Measurements from ENCODE around the gene ZBTB37. TPM values are rescaled to one million over a fixed set of nuclear protein-coding genes. Genes with fewer than 3 reads are reported as not detected.

The ZBTB37 gene
- total and polyA plus RNA-seq, 9 of the 15 experiments (the other 6 are each of a cell fraction or from before 2014, with no cell fraction given) = 1.3 to 13.9 (median 5.4) TPM

DNA sequence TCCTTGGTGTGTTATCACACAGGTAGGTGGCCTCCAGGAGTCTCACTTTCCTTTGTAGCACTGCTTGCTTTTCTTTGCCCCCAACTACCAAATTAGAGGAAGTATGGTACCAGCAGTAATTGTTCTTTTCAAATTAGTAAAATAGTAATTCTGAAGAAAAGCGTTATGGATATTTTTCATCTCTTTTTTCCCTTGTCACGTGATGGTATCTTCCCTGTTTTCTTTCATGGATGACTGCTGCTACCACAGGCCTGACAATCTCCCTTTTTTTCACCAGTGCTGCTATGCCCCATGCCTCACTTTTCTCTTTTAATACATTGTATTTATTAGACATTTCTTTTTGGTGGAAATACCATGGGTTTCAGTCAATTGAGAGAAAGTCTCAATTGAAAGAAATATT, 3.3 kb downstream of the ZBTB37 start (continued):
- TF ChIP-seq, protein P1, sequence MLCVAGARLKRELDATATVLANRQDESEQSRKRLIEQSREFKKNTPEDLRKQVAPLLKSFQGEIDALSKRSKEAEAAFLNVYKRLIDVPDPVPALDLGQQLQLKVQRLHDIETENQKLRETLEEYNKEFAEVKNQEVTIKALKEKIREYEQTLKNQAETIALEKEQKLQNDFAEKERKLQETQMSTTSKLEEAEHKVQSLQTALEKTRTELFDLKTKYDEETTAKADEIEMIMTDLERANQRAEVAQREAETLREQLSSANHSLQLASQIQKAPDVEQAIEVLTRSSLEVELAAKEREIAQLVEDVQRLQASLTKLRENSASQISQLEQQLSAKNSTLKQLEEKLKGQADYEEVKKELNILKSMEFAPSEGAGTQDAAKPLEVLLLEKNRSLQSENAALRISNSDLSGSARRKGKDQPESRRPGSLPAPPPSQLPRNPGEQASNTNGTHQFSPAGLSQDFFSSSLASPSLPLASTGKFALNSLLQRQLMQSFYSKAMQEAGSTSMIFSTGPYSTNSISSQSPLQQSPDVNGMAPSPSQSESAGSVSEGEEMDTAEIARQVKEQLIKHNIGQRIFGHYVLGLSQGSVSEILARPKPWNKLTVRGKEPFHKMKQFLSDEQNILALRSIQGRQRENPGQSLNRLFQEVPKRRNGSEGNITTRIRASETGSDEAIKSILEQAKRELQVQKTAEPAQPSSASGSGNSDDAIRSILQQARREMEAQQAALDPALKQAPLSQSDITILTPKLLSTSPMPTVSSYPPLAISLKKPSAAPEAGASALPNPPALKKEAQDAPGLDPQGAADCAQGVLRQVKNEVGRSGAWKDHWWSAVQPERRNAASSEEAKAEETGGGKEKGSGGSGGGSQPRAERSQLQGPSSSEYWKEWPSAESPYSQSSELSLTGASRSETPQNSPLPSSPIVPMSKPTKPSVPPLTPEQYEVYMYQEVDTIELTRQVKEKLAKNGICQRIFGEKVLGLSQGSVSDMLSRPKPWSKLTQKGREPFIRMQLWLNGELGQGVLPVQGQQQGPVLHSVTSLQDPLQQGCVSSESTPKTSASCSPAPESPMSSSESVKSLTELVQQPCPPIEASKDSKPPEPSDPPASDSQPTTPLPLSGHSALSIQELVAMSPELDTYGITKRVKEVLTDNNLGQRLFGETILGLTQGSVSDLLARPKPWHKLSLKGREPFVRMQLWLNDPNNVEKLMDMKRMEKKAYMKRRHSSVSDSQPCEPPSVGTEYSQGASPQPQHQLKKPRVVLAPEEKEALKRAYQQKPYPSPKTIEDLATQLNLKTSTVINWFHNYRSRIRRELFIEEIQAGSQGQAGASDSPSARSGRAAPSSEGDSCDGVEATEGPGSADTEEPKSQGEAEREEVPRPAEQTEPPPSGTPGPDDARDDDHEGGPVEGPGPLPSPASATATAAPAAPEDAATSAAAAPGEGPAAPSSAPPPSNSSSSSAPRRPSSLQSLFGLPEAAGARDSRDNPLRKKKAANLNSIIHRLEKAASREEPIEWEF (CRISPR knock-in tag; IDR thresholded peaks at IDR 0.05) = no peak
- TF ChIP-seq HMG20B (CRISPR knock-in tag; IDR thresholded peaks at IDR 0.05) (no peak), ZNF695 (CRISPR knock-in tag; IDR thresholded peaks at IDR 0.05) (no peak)
- TF ChIP-seq, protein P2, sequence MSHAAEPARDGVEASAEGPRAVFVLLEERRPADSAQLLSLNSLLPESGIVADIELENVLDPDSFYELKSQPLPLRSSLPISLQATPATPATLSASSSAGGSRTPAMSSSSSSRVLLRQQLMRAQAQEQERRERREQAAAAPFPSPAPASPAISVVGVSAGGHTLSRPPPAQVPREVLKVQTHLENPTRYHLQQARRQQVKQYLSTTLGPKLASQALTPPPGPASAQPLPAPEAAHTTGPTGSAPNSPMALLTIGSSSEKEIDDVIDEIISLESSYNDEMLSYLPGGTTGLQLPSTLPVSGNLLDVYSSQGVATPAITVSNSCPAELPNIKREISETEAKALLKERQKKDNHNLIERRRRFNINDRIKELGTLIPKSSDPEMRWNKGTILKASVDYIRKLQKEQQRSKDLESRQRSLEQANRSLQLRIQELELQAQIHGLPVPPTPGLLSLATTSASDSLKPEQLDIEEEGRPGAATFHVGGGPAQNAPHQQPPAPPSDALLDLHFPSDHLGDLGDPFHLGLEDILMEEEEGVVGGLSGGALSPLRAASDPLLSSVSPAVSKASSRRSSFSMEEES (CRISPR knock-in tag; IDR thresholded peaks at IDR 0.05) = peak; percentile 95

Data from K562 (cell line).